Natural killer cell (primary cell): Measurements from ENCODE around the gene CAST. TPM values are rescaled to one million over a fixed set of nuclear protein-coding genes. Genes with fewer than 3 reads are reported as not detected.

Source experiments
- ATAC-seq, 3 donors: fragments of 150-1000 bp in 2 of 3; fragments of 200-7000 bp in 1 of 3; cut with Tn5 transposase; 1 replicate in 1 of 3; 2 replicates in 2 of 3; pipeline ENCODE4 v1.10.0; 2021; ENCODE audit warnings: mild to moderate bottlenecking in 2 of 3, moderate library complexity in 2 of 3
- DNase-seq, 2 donors: peaks; one replicate each; pipeline versions ENCODE4 v3.0.0 to v3.0.0-alpha.2; 2013 to 2021; ENCODE audit warnings: mixed read lengths in 1 of 2
- H3K27ac ChIP-seq: one replicate; pipeline ENCODE4 v1.5.1; 2013; ENCODE audit warnings: mild to moderate bottlenecking, low read length
- H3K27me3 ChIP-seq: one replicate; pipeline ENCODE4 v1.6.1; 2013; ENCODE audit warnings: low read length; ENCODE audit not compliant: control insufficient read depth, insufficient read depth
- H3K36me3 ChIP-seq: one replicate; pipeline ENCODE4 v1.6.1; 2013; ENCODE audit warnings: low read length; ENCODE audit not compliant: control insufficient read depth, insufficient read depth
- H3K4me1 ChIP-seq: one replicate; pipeline ENCODE4 v1.6.1; 2013; ENCODE audit warnings: low read length; ENCODE audit not compliant: control insufficient read depth, insufficient read depth
- H3K4me3 ChIP-seq: one replicate; pipeline ENCODE4 v1.5.1; 2013; ENCODE audit warnings: low read length
- H3K9me3 ChIP-seq: one replicate; pipeline ENCODE4 v1.6.1; 2013; ENCODE audit warnings: low read length; ENCODE audit not compliant: control insufficient read depth, insufficient read depth
- H3K27ac Mint-ChIP-seq, 2 donors: one replicate each; pipeline ENCODE4 v1.8.0; 2022; ENCODE audit warnings: mild to moderate bottlenecking in 2 of 2, mixed read lengths in 2 of 2, moderate library complexity in 1 of 2
- H3K27me3 Mint-ChIP-seq, 2 donors: one replicate each; pipeline ENCODE4 v1.8.0; 2022; ENCODE audit warnings: low read depth in 2 of 2, mixed read lengths in 2 of 2
- H3K36me3 Mint-ChIP-seq: one replicate; pipeline ENCODE4 v1.8.0; 2022; ENCODE audit warnings: mixed read lengths
- H3K4me1 Mint-ChIP-seq, 2 donors: one replicate each; pipeline ENCODE4 v1.8.0; 2022; ENCODE audit warnings: mixed read lengths in 2 of 2
- H3K4me3 Mint-ChIP-seq: one replicate; pipeline ENCODE4 v1.8.0; 2022; ENCODE audit warnings: mild to moderate bottlenecking, moderate library complexity, mixed read lengths
- H3K9me3 Mint-ChIP-seq, 2 donors: one replicate each; pipeline ENCODE4 v1.8.0; 2022; ENCODE audit warnings: mixed read lengths in 2 of 2
- CTCF ChIP-seq: fragments of 200-600 bp; IDR thresholded peaks from one replicate; pipeline ENCODE4 v1.8.0; 2022; ENCODE audit warnings: antibody characterized with exemption
- WGBS: methylation state at CpG from one replicate; pipeline ENCODE4 v1.1.7; 2013; ENCODE audit warnings: missing lambda C conversion rate; ENCODE audit not compliant: insufficient coverage; 5-methylcytosine and 5-hydroxymethylcytosine counted together
- intact Hi-C: fragments of 100-400 bp; cut with micrococcal nuclease; formaldehyde crosslinking; loops from one replicate; pipeline ENCODE4 v1.14.2; 2022
- total RNA-seq, 4 donors: library from RNA; stranded (reverse); fragments of 120-200 nt in 1 of 4; gene quantifications; one replicate each; pipeline versions ENCODE4 v1.2.3 to v1.2.4, GENCODE V29; 2013 to 2022

Gene CAST
- total RNA-seq, 3 donors from 2014 or later (not counting 1 experiment from before 2014, with no cell fraction given): 364 to 414 (median 376) TPM

GRCh38 chr5:96781031-96781971 lies 119.1 kb downstream of the CAST start:
- WGBS: 96% methylated on average over 4 of the region's 4 CpGs
- Mint-ChIP-seq H3K9me3 (no peaks in the 10 kb centered on the region), H3K27me3 (no peaks in the 10 kb centered on the region), H3K4me3 (no peak overlapping the region), H3K36me3 (peaks cover 18% of the 10 kb centered on the region), H3K27ac (peak overlapping the region; percentile 24 to 72), H3K4me1 (peaks cover 5 to 11% of the 10 kb centered on the region in 2 donors)
- no peak overlapping the region for H3K4me3 ChIP-seq
- H3K9me3 ChIP-seq: no peaks in the 10 kb centered on the region
- intact Hi-C loops: no loop called here
- no peak for ATAC-seq
- no peak for DNase-seq
- H3K36me3 ChIP-seq: peaks cover 92% of the 10 kb centered on the region
- H3K4me1 ChIP-seq: no peaks in the 10 kb centered on the region
- H3K27ac ChIP-seq: no peak overlapping the region
- no peaks in the 10 kb centered on the region for H3K27me3 ChIP-seq
- no peak for TF ChIP-seq CTCF

DNA sequence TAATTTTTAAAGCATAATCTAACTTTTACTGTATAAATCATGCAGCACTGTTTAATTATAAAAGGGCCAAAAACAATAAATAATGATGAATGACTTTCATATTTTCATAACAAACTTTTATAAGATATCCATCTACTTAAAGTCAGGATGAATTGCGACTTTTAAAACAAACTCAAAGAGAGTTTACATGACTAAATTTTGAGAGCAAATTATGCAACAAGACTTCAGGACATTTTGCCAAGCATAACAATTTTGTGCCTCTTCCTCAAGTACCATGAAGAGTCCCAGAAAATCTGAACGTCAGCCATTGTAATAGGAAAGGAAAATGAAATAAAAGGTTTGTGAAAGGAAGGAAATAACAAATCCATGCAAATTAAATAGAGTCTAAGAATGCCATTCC lies 121.2 kb downstream of the CAST start:
- Histone ChIP-seq H3K4me3 (no peak overlapping the region), H3K27ac (no peak overlapping the region), H3K4me1 (no peaks in the 10 kb centered on the region), H3K36me3 (peaks cover 90% of the 10 kb centered on the region), H3K27me3 (no peaks in the 10 kb centered on the region), H3K9me3 (no peaks in the 10 kb centered on the region)
- ATAC-seq (no peak), DNase-seq (no peak)
- no peak for TF ChIP-seq CTCF
- Mint-ChIP-seq H3K27me3 (no peaks in the 10 kb centered on the region), H3K9me3 (no peaks in the 10 kb centered on the region), H3K4me3 (no peak overlapping the region), H3K4me1 (peaks cover 5 to 6% of the 10 kb centered on the region in 2 donors), H3K27ac (peak overlapping the region; percentile 66 to 73), H3K36me3 (peaks cover 12% of the 10 kb centered on the region)
- intact Hi-C loops: no loop called here
- 100% methylated on average over 1 of the region's 2 CpGs for WGBS

GRCh38 chr5:96785326-96786109 lies 123.3 kb downstream of the CAST start:
- no peaks in the 10 kb centered on the region for H3K9me3 Mint-ChIP-seq
- H3K4me1 ChIP-seq: no peaks in the 10 kb centered on the region

More at GRCh38 chr5:96785326-96786109, 123.3 kb downstream of the CAST start:
- peaks cover 0 to 8% of the 10 kb centered on the region in 2 donors for H3K4me1 Mint-ChIP-seq
- H3K9me3 ChIP-seq: no peaks in the 10 kb centered on the region
- no peak for TF ChIP-seq CTCF
- no peaks in the 10 kb centered on the region for H3K27me3 ChIP-seq
- H3K27ac ChIP-seq: no peak overlapping the region
- peaks cover 17% of the 10 kb centered on the region for H3K36me3 Mint-ChIP-seq
- 88% methylated on average over 14 of the region's 14 CpGs for WGBS
- no peak overlapping the region for H3K4me3 ChIP-seq
- peaks cover 91% of the 10 kb centered on the region for H3K36me3 ChIP-seq
- H3K4me3 Mint-ChIP-seq: no peak overlapping the region
- H3K27ac Mint-ChIP-seq: peak overlapping the region; percentile 66 to 73
- intact Hi-C loops: no loop called here
- DNase-seq (no peak), ATAC-seq (no peak)
- H3K27me3 Mint-ChIP-seq: no peaks in the 10 kb centered on the region
